Duodenal mucosa (tissue), 2 donors: ENCODE measurements around the gene WHRN.

Experiments used
- H3K27ac ChIP-seq: one replicate; pipeline ENCODE4 v1.7.0; 2013; ENCODE audit warnings: low read depth, low read length
- H3K27me3 ChIP-seq, 2 donors: one replicate each; pipeline ENCODE4 v1.7.0; 2013; ENCODE audit warnings: low read length in 2 of 2, control low read depth in 1 of 2; ENCODE audit not compliant: insufficient read depth in 2 of 2, control insufficient read depth in 1 of 2
- H3K36me3 ChIP-seq, 2 donors: one replicate each; pipeline ENCODE4 v1.7.0; 2013; ENCODE audit warnings: low read length in 2 of 2, control low read depth in 1 of 2; ENCODE audit not compliant: insufficient read depth in 2 of 2, control insufficient read depth in 1 of 2
- H3K4me1 ChIP-seq, 2 donors: one replicate each; pipeline ENCODE4 v1.7.0; 2013; ENCODE audit warnings: low read length in 2 of 2, control low read depth in 1 of 2; ENCODE audit not compliant: insufficient read depth in 2 of 2, control insufficient read depth in 1 of 2
- H3K4me3 ChIP-seq, 2 donors: one replicate each; pipeline ENCODE4 v1.7.0; 2013; ENCODE audit warnings: low read length in 2 of 2, low read depth in 1 of 2
- H3K9ac ChIP-seq, 2 donors: one replicate each; pipeline ENCODE4 v1.7.0; 2013; ENCODE audit warnings: low read length in 2 of 2, low read depth in 1 of 2
- H3K9me3 ChIP-seq, 2 donors: one replicate each; pipeline ENCODE4 v1.7.0; 2013; ENCODE audit warnings: low read length in 2 of 2, control low read depth in 1 of 2; ENCODE audit not compliant: control insufficient read depth in 1 of 2

The WHRN gene

DNA sequence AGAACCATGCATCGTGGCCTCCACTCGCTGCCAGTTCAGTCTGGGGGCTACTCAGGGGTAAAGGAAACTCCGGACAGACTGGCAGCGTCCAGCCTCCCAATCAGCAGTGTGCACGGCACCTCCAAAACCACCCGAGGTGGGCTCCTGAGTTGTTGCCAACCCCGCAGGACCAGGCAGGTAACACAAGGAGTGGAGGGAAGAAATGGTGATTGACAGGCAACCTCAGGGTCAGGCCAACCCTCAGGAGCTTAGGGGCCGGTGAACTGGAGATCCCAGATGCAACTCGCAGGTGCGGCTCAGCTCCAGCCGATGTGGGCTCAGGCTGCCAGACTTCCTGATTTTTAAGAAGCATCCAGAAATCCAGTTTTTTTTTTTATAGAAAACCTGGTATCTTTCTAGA is 80.1 kb downstream of the WHRN start:
- H3K9me3 ChIP-seq = no peaks in the 10 kb centered on the region
- H3K9ac ChIP-seq = no peak overlapping the region
- H3K4me3 ChIP-seq = no peak overlapping the region
- H3K36me3 ChIP-seq = peaks cover 0 to 3% of the 10 kb centered on the region in 2 donors
- no peaks in the 10 kb centered on the region for H3K4me1 ChIP-seq
- no peak overlapping the region for H3K27ac ChIP-seq
- H3K27me3 ChIP-seq = no peaks in the 10 kb centered on the region

DNA sequence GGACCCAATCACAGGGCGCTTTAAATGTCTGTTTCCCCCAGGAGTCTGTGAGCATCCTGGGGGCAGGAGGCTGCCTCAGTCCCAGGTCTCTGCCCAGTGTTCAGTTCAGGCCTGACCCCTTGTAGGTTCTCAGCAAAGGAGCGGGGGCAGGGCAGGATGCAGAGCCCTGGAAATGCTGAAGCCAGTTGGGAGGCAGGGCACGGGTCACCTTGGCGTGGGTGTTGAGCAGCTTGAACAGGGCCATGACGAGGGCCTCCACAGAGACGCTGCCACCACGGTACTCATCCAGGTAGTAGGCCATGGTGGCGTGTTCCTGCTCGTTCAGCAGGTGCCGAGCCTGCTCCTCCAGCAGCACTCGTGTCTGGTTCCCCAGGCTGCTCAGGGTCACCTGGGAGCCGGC is 81.1 kb downstream of the WHRN start:
- no peaks in the 10 kb centered on the region for H3K4me1 ChIP-seq
- H3K9me3 ChIP-seq = no peaks in the 10 kb centered on the region
- H3K27me3 ChIP-seq = no peaks in the 10 kb centered on the region
- H3K9ac ChIP-seq = no peak overlapping the region
- peaks cover 1 to 3% of the 10 kb centered on the region in 2 donors for H3K36me3 ChIP-seq
- no peak overlapping the region for H3K27ac ChIP-seq
- H3K4me3 ChIP-seq = no peak overlapping the region

DNA sequence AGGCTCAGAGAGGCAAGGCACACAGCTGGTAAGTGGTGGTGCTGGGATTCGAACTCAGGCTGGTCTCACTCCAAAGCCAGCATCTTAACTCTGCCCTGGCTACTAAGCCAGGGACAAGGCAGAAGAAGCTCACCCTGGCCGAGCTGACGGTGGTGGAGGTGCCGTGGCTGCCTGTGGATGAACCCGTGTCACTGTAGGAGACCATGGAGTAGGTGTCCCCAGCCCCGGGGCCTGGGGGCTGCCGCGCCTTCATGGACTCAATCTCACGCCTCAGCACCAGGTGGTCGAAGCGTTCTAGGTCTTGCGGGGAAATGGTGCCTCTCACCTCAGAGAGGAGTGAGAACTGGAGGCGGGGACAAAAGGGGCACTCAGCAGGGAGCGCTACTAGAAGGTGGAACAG is 82.1 kb downstream of the WHRN start:
- Histone ChIP-seq H3K27me3 (no peaks in the 10 kb centered on the region), H3K4me3 (no peak overlapping the region), H3K9ac (no peak overlapping the region), H3K9me3 (no peaks in the 10 kb centered on the region), H3K4me1 (no peaks in the 10 kb centered on the region), H3K27ac (no peak overlapping the region), H3K36me3 (peaks cover 3 to 6% of the 10 kb centered on the region in 2 donors)

DNA sequence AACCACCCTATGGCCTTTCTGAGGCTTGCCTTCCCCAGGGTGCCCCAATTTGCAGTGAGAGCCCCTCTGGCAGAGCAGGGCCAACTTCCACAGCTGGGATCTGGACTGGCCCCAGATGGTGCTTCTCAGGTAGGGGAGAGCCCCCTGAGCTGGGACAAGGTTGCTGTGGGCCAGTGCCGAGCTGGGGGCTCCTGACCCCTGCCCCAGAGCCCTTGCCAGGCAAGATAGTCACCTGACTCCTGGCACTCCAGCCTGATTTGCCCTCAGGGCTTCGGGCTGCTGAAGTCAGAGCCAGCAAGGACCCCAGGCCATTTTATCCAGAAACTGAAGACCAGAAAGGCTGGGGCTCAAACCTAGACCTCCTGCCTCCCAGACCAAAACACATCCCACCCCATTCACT is 84.1 kb downstream of the WHRN start:
- H3K4me1 ChIP-seq = no peaks in the 10 kb centered on the region
- H3K9ac ChIP-seq = no peak overlapping the region
- H3K36me3 ChIP-seq = peaks cover 3 to 6% of the 10 kb centered on the region in 2 donors

DNA sequence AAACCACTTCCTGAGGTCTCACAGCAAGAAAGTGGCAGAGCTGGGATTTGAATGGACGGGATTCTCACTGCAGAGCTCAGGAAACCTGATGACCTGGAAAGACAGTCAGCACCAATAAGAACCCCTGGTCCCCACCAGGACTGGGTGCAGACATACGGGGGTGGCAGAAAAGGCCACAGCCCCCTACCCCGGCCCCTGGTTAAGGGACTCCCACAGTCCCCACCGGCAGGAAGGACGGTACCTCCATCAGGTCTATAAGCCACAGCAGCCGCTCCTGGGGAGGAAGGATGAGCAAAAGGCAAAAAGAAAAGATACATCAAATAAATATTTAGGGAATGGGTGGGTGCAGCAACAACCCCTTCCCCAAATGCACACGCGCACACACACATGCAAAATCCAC is 85.5 kb downstream of the WHRN start:
- Histone ChIP-seq H3K9ac (no peak overlapping the region), H3K4me1 (no peaks in the 10 kb centered on the region), H3K27me3 (no peaks in the 10 kb centered on the region), H3K27ac (no peak overlapping the region), H3K4me3 (no peak overlapping the region), H3K36me3 (peaks cover 3 to 6% of the 10 kb centered on the region in 2 donors), H3K9me3 (no peaks in the 10 kb centered on the region)

More for the DNA sequence above, 84.1 kb downstream of the WHRN start:
- H3K27ac ChIP-seq = no peak overlapping the region
- no peaks in the 10 kb centered on the region for H3K9me3 ChIP-seq
- no peaks in the 10 kb centered on the region for H3K27me3 ChIP-seq
- no peak overlapping the region for H3K4me3 ChIP-seq

DNA sequence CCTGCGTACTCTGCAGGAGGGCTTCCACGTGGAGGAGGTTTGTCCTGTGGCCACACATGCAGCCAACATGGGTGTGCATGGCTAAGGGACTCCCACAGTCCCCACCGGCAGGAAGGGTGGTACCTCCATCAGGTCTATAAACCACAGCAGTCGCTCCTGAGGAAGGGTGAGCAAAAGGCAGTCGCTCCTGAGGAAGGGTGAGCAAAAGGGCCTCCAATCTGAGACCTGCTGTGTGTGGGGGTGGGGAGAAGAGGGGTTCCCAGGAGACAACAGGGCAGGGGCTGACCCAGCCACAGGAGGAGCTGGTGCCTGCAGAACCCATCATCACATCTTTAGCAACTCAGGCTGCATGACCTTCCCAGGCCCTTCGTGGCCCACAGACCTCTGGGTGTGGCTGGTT is 87.2 kb downstream of the WHRN start:
- H3K4me3 ChIP-seq = no peak overlapping the region
- H3K36me3 ChIP-seq = peaks cover 0 to 6% of the 10 kb centered on the region in 2 donors
- no peak overlapping the region for H3K27ac ChIP-seq
- H3K4me1 ChIP-seq = no peaks in the 10 kb centered on the region
- H3K27me3 ChIP-seq = no peaks in the 10 kb centered on the region
- H3K9me3 ChIP-seq = no peaks in the 10 kb centered on the region
- no peak overlapping the region for H3K9ac ChIP-seq

DNA sequence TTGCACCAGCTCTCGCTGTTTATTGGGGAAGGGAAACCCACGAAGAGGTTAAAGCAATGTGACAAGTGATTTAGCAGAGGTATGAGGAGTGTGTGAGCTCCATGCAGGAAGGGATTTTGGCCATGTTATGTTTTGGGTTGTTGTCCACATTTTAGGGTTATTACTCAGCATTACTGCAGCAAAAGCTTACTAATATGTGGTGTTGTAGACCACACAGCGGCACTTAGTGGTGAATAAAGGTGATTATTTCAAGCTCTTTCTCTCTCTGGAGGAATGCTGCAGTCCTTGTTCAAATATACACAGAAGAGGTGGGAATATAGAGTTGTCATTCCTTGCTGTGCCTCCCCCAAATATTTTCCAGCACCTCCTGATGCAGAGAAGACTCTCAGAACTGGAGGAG is 87.8 kb downstream of the WHRN start:
- no peak overlapping the region for H3K27ac ChIP-seq

DNA sequence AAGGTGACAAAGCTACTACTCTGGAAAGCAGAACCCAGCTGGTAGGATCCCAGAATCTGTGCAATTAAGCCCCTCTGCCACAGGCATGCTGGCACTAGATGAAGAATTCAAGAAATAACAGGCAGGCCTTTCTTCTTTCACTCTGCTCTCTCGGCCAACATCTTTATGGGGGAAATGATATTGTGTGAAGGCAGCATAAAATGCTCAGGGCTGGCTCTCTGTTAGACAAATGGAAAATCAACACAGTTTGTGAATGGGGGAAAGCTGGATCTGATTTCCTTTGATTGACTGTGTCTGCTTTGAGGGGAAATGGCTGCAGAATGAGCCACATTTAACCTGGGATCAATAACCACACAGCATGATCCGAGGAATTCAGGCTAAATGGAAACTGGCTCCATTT is 88.4 kb downstream of the WHRN start:
- Histone ChIP-seq H3K36me3 (peaks cover 0 to 6% of the 10 kb centered on the region in 2 donors), H3K27me3 (no peaks in the 10 kb centered on the region), H3K9ac (no peak overlapping the region), H3K4me1 (no peaks in the 10 kb centered on the region), H3K9me3 (no peaks in the 10 kb centered on the region), H3K27ac (no peak overlapping the region), H3K4me3 (no peak overlapping the region)

More for the DNA sequence above, 87.8 kb downstream of the WHRN start:
- Histone ChIP-seq H3K9me3 (no peaks in the 10 kb centered on the region), H3K4me3 (no peak overlapping the region), H3K27me3 (no peaks in the 10 kb centered on the region), H3K36me3 (peaks cover 0 to 6% of the 10 kb centered on the region in 2 donors), H3K9ac (no peak overlapping the region), H3K4me1 (no peaks in the 10 kb centered on the region)

DNA sequence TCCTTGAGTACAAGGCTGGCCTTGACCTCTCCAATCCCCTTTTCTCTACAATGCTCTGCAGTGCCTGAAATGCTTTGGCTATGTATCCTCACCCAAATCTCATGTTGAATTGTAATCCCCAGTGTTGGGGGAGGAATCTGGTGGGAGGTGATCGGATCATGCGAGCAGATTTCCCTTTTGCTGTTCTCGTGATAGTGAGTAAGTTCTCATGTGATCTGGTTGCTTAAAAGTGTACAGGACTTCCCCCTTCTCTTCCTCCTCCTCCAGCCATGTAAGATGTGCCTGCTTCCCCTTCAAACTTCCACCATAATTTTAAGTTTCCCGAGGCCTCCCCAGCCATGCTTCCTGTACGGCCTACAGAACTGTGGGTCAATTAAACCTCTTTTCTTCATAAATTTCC is 89.0 kb downstream of the WHRN start:
- H3K9ac ChIP-seq = no peak overlapping the region
- H3K4me1 ChIP-seq = no peaks in the 10 kb centered on the region
- H3K27ac ChIP-seq = no peak overlapping the region
- H3K36me3 ChIP-seq = peaks cover 0 to 6% of the 10 kb centered on the region in 2 donors
- no peaks in the 10 kb centered on the region for H3K27me3 ChIP-seq
- no peak overlapping the region for H3K4me3 ChIP-seq
- no peaks in the 10 kb centered on the region for H3K9me3 ChIP-seq

DNA sequence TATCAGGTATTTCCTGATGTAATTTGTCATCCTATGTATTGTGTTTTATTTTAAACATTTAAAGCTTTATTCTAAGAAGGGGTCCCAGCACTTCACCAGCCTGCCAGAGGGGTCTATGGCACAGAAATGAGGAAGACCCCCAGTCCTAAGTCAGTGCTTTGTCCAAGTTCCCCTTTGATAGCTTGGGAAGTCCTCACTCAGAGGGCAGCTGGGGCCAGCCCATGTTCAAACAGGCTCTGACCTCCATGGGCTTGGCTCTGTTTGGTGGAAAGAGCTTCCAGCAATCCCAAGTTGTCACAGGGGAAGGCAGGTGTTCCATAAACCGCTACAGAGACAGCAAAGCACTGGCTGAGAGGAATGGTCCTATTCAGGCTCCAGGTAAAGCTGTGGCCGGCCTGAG is 90.9 kb downstream of the WHRN start:
- H3K4me1 ChIP-seq = no peaks in the 10 kb centered on the region
- no peaks in the 10 kb centered on the region for H3K27me3 ChIP-seq
- no peaks in the 10 kb centered on the region for H3K9me3 ChIP-seq
- no peak overlapping the region for H3K9ac ChIP-seq
- no peak overlapping the region for H3K27ac ChIP-seq
- H3K4me3 ChIP-seq = no peak overlapping the region
- peaks cover 0 to 6% of the 10 kb centered on the region in 2 donors for H3K36me3 ChIP-seq

DNA sequence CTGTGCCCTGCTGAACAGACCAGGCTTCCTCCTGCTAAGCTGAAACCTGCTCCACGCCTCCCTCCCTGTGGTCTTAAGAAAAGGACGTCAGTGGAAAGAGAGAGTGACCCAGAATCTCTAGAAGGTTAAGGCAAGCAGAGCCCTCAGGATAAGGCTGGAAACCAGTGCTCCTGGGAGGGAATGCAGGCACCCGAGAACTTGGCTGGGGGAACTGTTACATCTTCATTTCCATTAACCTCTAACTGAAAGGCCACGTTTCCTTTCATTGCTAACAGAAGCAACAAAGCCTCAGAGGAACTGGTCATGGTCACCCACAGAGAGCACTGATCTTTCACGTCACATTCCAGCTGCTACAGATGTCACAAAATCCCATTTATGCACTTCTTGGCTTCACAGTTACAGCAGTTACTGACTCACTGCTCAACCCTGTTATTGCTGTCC is 91.4 kb downstream of the WHRN start:
- Histone ChIP-seq H3K9me3 (no peaks in the 10 kb centered on the region), H3K9ac (no peak overlapping the region), H3K4me1 (no peaks in the 10 kb centered on the region), H3K27me3 (no peaks in the 10 kb centered on the region), H3K27ac (no peak overlapping the region), H3K36me3 (peaks cover 0 to 2% of the 10 kb centered on the region in 2 donors), H3K4me3 (no peak overlapping the region)
